CD4-positive, alpha-beta T cell (primary cell): ENCODE measurements around the gene STARD13. TPM values are rescaled to one million over a fixed set of nuclear protein-coding genes. Genes with fewer than 3 reads are reported as not detected.

Experiments used
- ATAC-seq: fragments of 200-7000 bp; cut with Tn5 transposase; one replicate; pipeline ENCODE4 v1.10.0; 2022; ENCODE audit warnings: mild to moderate bottlenecking; ENCODE audit not compliant: poor library complexity
- CTCF ChIA-PET: fragments of 350-600 bp; sonication (Branson Sonifier 250); formaldehyde crosslinking; loops from one replicate; lab custom pipeline; 2021; ENCODE audit warnings: antibody characterized with exemption, inconsistent platforms; lab: Charles Lee
- POLR2A ChIA-PET: fragments of 350-600 bp; sonication (Branson Sonifier 250); formaldehyde crosslinking; loops from one replicate; lab custom pipeline; 2021; ENCODE audit warnings: antibody characterized with exemption, inconsistent platforms; lab: Charles Lee
- DNase-seq, 14 experiments: peaks; one replicate each; pipeline ENCODE4 v3.0.0-alpha.2; 2013 to 2020; ENCODE audit warnings: mixed read lengths in 2 of 14
- H3K27ac ChIP-seq, 2 donors: one replicate each; pipeline versions ENCODE4 v1.5.1 to v1.7.0; 2013; ENCODE audit warnings: low read length in 2 of 2, low read depth in 1 of 2, mild to moderate bottlenecking in 1 of 2
- H3K27me3 ChIP-seq, 2 experiments: 1 replicate in 1 of 2; 2 replicates in 1 of 2; pipeline versions ENCODE4 v1.6.1 to v1.7.0; 2013; ENCODE audit warnings: low read length in 2 of 2, control low read depth in 1 of 2, mild to moderate bottlenecking in 1 of 2, moderate library complexity in 1 of 2; ENCODE audit not compliant: insufficient read depth in 2 of 2, control insufficient read depth in 1 of 2
- H3K36me3 ChIP-seq: one replicate; pipeline ENCODE4 v1.6.1; 2013; ENCODE audit warnings: low read length, control low read depth; ENCODE audit not compliant: insufficient read depth
- H3K4me1 ChIP-seq: one replicate; pipeline ENCODE4 v1.6.1; 2013; ENCODE audit warnings: low read length, control low read depth; ENCODE audit not compliant: insufficient read depth
- H3K4me3 ChIP-seq: one replicate; pipeline ENCODE4 v1.5.1; 2013; ENCODE audit warnings: mild to moderate bottlenecking, low read length, moderate library complexity
- H3K9me3 ChIP-seq, 2 experiments: 1 replicate in 1 of 2; 2 replicates in 1 of 2; pipeline versions ENCODE4 v1.6.1 to v1.7.0; 2013; ENCODE audit warnings: low read length in 2 of 2, mild to moderate bottlenecking in 2 of 2, control low read depth in 1 of 2, moderate library complexity in 1 of 2; ENCODE audit not compliant: control insufficient read depth in 1 of 2, insufficient read depth in 1 of 2
- H3K27ac Mint-ChIP-seq: one replicate; pipeline ENCODE4 v1.8.0; 2020; ENCODE audit warnings: mixed read lengths
- H3K27me3 Mint-ChIP-seq: one replicate; pipeline ENCODE4 v1.8.0; 2021; ENCODE audit warnings: mixed read lengths
- H3K36me3 Mint-ChIP-seq: one replicate; pipeline ENCODE4 v1.8.0; 2021; ENCODE audit warnings: low read depth, mixed read lengths
- H3K4me1 Mint-ChIP-seq: one replicate; pipeline ENCODE4 v1.8.0; 2021; ENCODE audit warnings: low read depth, mixed read lengths
- H3K4me3 Mint-ChIP-seq: one replicate; pipeline ENCODE4 v1.8.0; 2020; ENCODE audit warnings: mild to moderate bottlenecking, mixed read lengths
- H3K9me3 Mint-ChIP-seq: one replicate; pipeline ENCODE4 v1.8.0; 2020; ENCODE audit warnings: mixed read lengths
- CTCF ChIP-seq: fragments of 200-600 bp; IDR thresholded peaks from one replicate; pipeline ENCODE4 v1.8.0; 2022; ENCODE audit warnings: antibody characterized with exemption, mild to moderate bottlenecking
- intact Hi-C, 2 experiments: fragments of 100-400 bp; cut with DNase I in 1 of 2; cut with micrococcal nuclease in 1 of 2; formaldehyde crosslinking; loops; one replicate each; pipeline versions ENCODE4 v1.15.1 to v1.9.0; 2023 to 2025; cut with DNase I, micrococcal nuclease
- total RNA-seq, 174 experiments: library from RNA in 2 of 174; stranded (reverse) in 2 of 174; gene quantifications; one replicate each; pipeline ENCODE4 v1.2.3 and lab custom pipeline; 2021 to 2026

Gene STARD13
- total RNA-seq, 2 experiments from 2014 or later, result not detected

- Histone ChIP-seq H3K36me3 (no peaks in the 10 kb centered on the region), H3K27me3 (no peaks in the 10 kb centered on the region), H3K4me1 (no peaks in the 10 kb centered on the region), H3K9me3 (peaks cover 0 to 7% of the 10 kb centered on the region in 2 experiments), H3K27ac (no peak overlapping the region), H3K4me3 (no peak overlapping the region)
- Mint-ChIP-seq H3K27ac (no peak overlapping the region), H3K36me3 (no peaks in the 10 kb centered on the region), H3K9me3 (no peaks in the 10 kb centered on the region), H3K4me1 (no peaks in the 10 kb centered on the region), H3K4me3 (no peak overlapping the region), H3K27me3 (peaks cover 40% of the 10 kb centered on the region)
- ChIA-PET CTCF (no interaction called here), POLR2A (no interaction called here)
- TF ChIP-seq CTCF, result no peak
- no peak for DNase-seq
- ATAC-seq, result no peak
- intact Hi-C loops, result no loop called here
Measured at GRCh38 chr13:33109271-33109697, 176.3 kb downstream of the STARD13 start.

DNA sequence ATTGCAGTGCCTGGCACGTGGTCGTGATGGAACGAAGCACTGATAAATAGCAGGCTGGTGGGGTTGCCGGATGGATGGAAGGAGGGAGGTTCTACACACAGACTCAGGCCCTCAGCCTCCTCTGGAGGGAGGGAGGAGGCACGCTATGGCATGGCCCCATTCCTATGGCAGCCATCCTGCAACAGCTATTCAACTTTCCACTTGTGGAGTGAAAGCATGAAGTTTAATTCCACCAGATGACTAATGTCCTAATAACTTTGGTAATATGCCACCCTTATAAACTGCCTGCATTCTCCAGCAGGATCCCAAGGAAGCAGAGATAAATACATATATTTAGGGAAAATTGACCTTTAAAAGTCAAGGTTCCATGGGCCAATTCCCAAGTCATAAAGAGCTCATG is 176.9 kb downstream of the STARD13 start:
- Histone ChIP-seq H3K36me3 (no peaks in the 10 kb centered on the region), H3K9me3 (peaks cover 0 to 7% of the 10 kb centered on the region in 2 experiments), H3K27ac (no peak overlapping the region), H3K27me3 (no peaks in the 10 kb centered on the region), H3K4me3 (no peak overlapping the region), H3K4me1 (no peaks in the 10 kb centered on the region)
- no peak for ATAC-seq
- Mint-ChIP-seq H3K27me3 (peaks cover 45% of the 10 kb centered on the region), H3K9me3 (no peaks in the 10 kb centered on the region), H3K36me3 (no peaks in the 10 kb centered on the region), H3K4me3 (no peak overlapping the region), H3K27ac (no peak overlapping the region), H3K4me1 (no peaks in the 10 kb centered on the region)
- ChIA-PET CTCF (no interaction called here), POLR2A (no interaction called here)
- DNase-seq, result no peak
- TF ChIP-seq CTCF, result no peak
- intact Hi-C loops, result no loop called here

DNA sequence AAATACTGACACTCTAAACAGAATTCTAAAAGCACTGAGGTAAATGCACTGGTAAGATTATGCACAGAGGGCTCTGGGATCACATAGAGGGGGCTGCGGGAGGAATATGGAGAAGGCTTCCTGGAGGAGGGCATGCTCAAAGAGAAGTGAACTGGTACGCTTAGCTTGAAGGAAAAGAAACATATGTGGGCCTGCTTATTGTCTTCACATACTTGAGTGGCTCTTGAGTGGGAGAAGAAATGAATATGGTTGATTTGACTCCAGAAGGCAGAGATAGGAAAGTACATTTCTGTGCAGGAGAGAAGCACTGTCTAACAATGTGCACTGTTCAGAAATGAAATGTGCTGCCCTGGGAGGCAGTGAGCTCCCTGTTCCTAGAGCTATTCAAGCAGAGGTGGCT is 178.2 kb downstream of the STARD13 start:
- H3K4me3 Mint-ChIP-seq, result no peak overlapping the region
- H3K27me3 Mint-ChIP-seq, result peaks cover 45% of the 10 kb centered on the region
- Histone ChIP-seq H3K9me3 (no peaks in the 10 kb centered on the region), H3K4me3 (no peak overlapping the region), H3K4me1 (no peaks in the 10 kb centered on the region), H3K27me3 (no peaks in the 10 kb centered on the region), H3K36me3 (no peaks in the 10 kb centered on the region), H3K27ac (no peak overlapping the region)
- ATAC-seq (no peak), DNase-seq (no peak)
- no peak overlapping the region for H3K27ac Mint-ChIP-seq
- no peak for TF ChIP-seq CTCF
- CTCF ChIA-PET, result no interaction called here
- H3K36me3 Mint-ChIP-seq, result no peaks in the 10 kb centered on the region
- H3K4me1 Mint-ChIP-seq, result no peaks in the 10 kb centered on the region
- intact Hi-C loops, result no loop called here
- no peaks in the 10 kb centered on the region for H3K9me3 Mint-ChIP-seq
- POLR2A ChIA-PET, result no interaction called here
